ENCODE measurements around the gene PARP2. TPM values are rescaled to one million over a fixed set of nuclear protein-coding genes. Genes with fewer than 3 reads are reported as not detected.

Gene PARP2
- total and polyA plus RNA-seq, 2 of the 8 experiments (the other 6 are each of a cell fraction or from before 2014, with no cell fraction given), result 27.7 to 41.7 TPM

DNA sequence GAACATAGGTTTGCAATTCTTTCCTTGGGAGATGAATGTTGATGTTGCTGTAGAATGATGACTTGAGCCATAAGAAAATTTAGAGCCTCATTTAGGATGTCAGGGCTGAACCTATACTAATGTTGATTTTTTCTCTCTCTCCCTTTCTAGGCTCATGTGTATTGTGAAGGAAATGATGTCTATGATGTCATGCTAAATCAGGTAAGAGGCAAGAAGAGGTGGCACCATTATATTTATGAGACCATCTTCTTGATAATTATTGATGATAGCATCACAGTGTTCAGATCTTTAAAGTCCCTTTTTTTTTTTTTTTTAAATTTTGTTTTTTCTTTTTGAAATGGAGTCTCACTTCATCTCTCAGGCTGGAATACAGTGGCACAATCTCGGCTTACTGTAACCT is 3.3 kb downstream of the PARP2 start (continued):
- TF ChIP-seq SAP30 (IDR thresholded peaks at IDR 0.05; ENCODE audit: insufficient read depth, insufficient replicate concordance, low read length), result no peak

All from H1 (cell line).